Heart left ventricle (tissue), 13 donors: ENCODE measurements around the gene GYS1.

Experiments used
- CTCF ChIP-seq, 12 donors: fragments of 200-600 bp; sonication (generic) in 4 of 12; IDR thresholded peaks; one replicate each; pipeline versions ENCODE4 v1.5.0 to v1.8.0; 2018 to 2022; ENCODE audit warnings: antibody characterized with exemption in 12 of 12, mild to moderate bottlenecking in 5 of 12
- POLR2A ChIP-seq, 2 donors: fragments of 450-650 bp; IDR thresholded peaks; one replicate each; pipeline ENCODE4 v1.6.1; 2017; ENCODE audit warnings: antibody characterized with exemption in 2 of 2, mild to moderate bottlenecking in 2 of 2, moderate library complexity in 2 of 2
- donor health status: ischemic (EF 13 %, LVEDD 7.1; RV severe dilation, severe dysfunction).
- donor health status: DM: no; HTN: yes; CAD: no.
- donor health status: DM: no; HTN: no; CAD: no.
- donor health status: ischemic (EF 25% LVEDD 6.9; RV normal size, moderate dysfunction).
- donor health status: ischemic (EF 25% LVEDD 5.7; RV mildly dilated, moderate dysfunction).
- donor health status: ischemic (EF 35%, LVEDD 5.7; RV mildly dilated, moderate dysfunction).
- donor health status: nonischemic (EF 11% LVEDD 7.7; RV severe dilation, severe dysfunction).
- donor health status: DM: yes; HTN: yes; CAD: no.
- donor health status: PGD.
- donor health status: ischemic (EF 29% LVEDD 5.4; RV normal size, mild dysfunction).
- donor health status: nonischemic (EF 23%, LVEDD 6.1; RV moderate dilation, normal function).

GRCh38 chr19:48950830-48951519 lies 42.1 kb downstream of the GYS1 start:
- TF ChIP-seq POLR2A (IDR thresholded peaks at IDR 0.05) (no peak), CTCF (IDR thresholded peaks at IDR 0.05) (no peak)
